Vagina (tissue), 2 donors: Measurements from ENCODE around the gene RAB21.

ENCODE experiments used
- POLR2A ChIP-seq, 2 donors: fragments of 450-650 bp; IDR thresholded peaks; one replicate each; pipeline ENCODE4 v1.6.1; 2017; ENCODE audit warnings: antibody characterized with exemption in 2 of 2, mild to moderate bottlenecking in 2 of 2, moderate library complexity in 2 of 2
- POLR2AphosphoS5 ChIP-seq, 2 donors: sonication (generic); formaldehyde crosslinking; IDR thresholded peaks; one replicate each; pipeline ENCODE4 v1.9.0; 2017; ENCODE audit warnings: antibody characterized with exemption in 2 of 2, mild to moderate bottlenecking in 2 of 2, low read depth in 1 of 2; ENCODE audit not compliant: insufficient read depth in 1 of 2
- TF ChIP-seq, protein P1 (sequence below), 3 experiments: fragments of 450-650 bp in 2 of 3; fragments of 200-600 bp in 1 of 3; sonication (generic) in 1 of 3; IDR thresholded peaks; one replicate each; pipeline ENCODE4 v1.5.1; 2017 to 2019; ENCODE audit warnings: antibody characterized with exemption in 3 of 3, mild to moderate bottlenecking in 2 of 3, moderate library complexity in 2 of 3

DNA sequence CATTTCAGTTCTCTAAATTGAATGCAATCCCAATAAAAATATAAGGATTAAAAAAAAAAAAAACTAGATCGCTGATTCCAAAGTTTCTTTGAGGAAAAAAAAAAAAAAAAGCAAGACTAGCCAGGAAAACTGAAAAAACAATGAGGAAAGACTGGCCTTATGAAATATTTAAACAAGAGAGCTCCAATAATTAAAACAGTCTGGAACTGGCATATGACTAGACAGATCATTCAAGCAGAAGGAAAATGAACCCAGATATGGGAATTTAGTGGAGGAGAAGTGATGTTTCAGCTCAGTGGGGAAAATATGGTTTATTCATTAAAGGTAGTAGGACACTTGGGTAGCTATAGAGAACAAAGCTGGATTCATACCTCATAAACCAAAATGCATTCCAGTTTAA lies 42.9 kb downstream of the RAB21 start:
- TF ChIP-seq POLR2AphosphoS5 (IDR thresholded peaks at IDR 0.05; ENCODE audit: insufficient read depth in 1 of 2, low read depth in 1 of 2) = no peak
- TF ChIP-seq, protein P1, sequence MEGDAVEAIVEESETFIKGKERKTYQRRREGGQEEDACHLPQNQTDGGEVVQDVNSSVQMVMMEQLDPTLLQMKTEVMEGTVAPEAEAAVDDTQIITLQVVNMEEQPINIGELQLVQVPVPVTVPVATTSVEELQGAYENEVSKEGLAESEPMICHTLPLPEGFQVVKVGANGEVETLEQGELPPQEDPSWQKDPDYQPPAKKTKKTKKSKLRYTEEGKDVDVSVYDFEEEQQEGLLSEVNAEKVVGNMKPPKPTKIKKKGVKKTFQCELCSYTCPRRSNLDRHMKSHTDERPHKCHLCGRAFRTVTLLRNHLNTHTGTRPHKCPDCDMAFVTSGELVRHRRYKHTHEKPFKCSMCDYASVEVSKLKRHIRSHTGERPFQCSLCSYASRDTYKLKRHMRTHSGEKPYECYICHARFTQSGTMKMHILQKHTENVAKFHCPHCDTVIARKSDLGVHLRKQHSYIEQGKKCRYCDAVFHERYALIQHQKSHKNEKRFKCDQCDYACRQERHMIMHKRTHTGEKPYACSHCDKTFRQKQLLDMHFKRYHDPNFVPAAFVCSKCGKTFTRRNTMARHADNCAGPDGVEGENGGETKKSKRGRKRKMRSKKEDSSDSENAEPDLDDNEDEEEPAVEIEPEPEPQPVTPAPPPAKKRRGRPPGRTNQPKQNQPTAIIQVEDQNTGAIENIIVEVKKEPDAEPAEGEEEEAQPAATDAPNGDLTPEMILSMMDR (IDR thresholded peaks at IDR 0.05) = no peak
- TF ChIP-seq POLR2A (IDR thresholded peaks at IDR 0.05) = no peak
